Effector CD8-positive, alpha-beta T cell (primary cell): ENCODE data around the gene P2RX1.
"Not testable (repeated sequence)": the region's sequence is repeated elsewhere in the genome, so short reads cannot be mapped to it uniquely, and the experiment has no call there.

ENCODE experiments used
- DNase-seq: peaks from one replicate; lab custom pipeline; 2025; lab: John Stamatoyannopoulos, UW

P2RX1 gene

GRCh38 chr17:3951420-3951819 lies 35.2 kb upstream of the P2RX1 start:
- DNase-seq, result no peak

- no peak for DNase-seq
Observed at GRCh38 chr17:3951003-3951402, 34.7 kb upstream of the P2RX1 start.

GRCh38 chr17:3950584-3950983 lies 34.3 kb upstream of the P2RX1 start:
- no peak for DNase-seq

GRCh38 chr17:3949418-3949817 lies 33.2 kb upstream of the P2RX1 start:
- DNase-seq, result no peak

GRCh38 chr17:3948551-3948950 lies 32.3 kb upstream of the P2RX1 start:
- not testable (repeated sequence) for DNase-seq

GRCh38 chr17:3947318-3947810 lies 31.1 kb upstream of the P2RX1 start:
- no peak for DNase-seq

GRCh38 chr17:3946711-3947235 lies 30.5 kb upstream of the P2RX1 start:
- no peak for DNase-seq

- peak; percentile 52 for DNase-seq
Observed at GRCh38 chr17:3944485-3945388, 28.5 kb upstream of the P2RX1 start.

GRCh38 chr17:3943240-3943891 lies 27.1 kb upstream of the P2RX1 start:
- DNase-seq, result no peak

- no peak for DNase-seq
Observed at GRCh38 chr17:3940965-3941698, 24.9 kb upstream of the P2RX1 start.

- no peak for DNase-seq
Observed at GRCh38 chr17:3937359-3937758, 21.1 kb upstream of the P2RX1 start.

- no peak for DNase-seq
Observed at GRCh38 chr17:3935825-3936355, 19.6 kb upstream of the P2RX1 start.

- DNase-seq, result peak; percentile 13
Observed at GRCh38 chr17:3935140-3935542, 18.9 kb upstream of the P2RX1 start.

GRCh38 chr17:3929764-3930163 lies 13.5 kb upstream of the P2RX1 start:
- no peak for DNase-seq

GRCh38 chr17:3929181-3929580 lies 12.9 kb upstream of the P2RX1 start:
- DNase-seq, result no peak

- DNase-seq, result no peak
Observed at GRCh38 chr17:3928406-3928805, 12.1 kb upstream of the P2RX1 start.

- no peak for DNase-seq
Observed at GRCh38 chr17:3927628-3928340, 11.5 kb upstream of the P2RX1 start.

GRCh38 chr17:3926860-3927627 lies 10.8 kb upstream of the P2RX1 start:
- no peak for DNase-seq

GRCh38 chr17:3925684-3926485 lies 9.6 kb upstream of the P2RX1 start:
- DNase-seq, result no peak
